ENCODE results near the gene POLG2. TPM values are rescaled to one million over a fixed set of nuclear protein-coding genes. Genes with fewer than 3 reads are reported as not detected.

POLG2 gene
- total RNA-seq, 4 donors from 2014 or later: 2.4 to 41.8 (median 17.8) TPM

- Histone ChIP-seq H3K4me1 (peaks cover 0 to 15% of the 10 kb centered on the region in 2 donors), H3K9me3 (no peaks in the 10 kb centered on the region), H3K27ac (peak overlapping the region; percentile 100), H3K27me3 (no peaks in the 10 kb centered on the region), H3K4me3 (peak overlapping the region; percentile 96 to 99), H3K36me3 (no peaks in the 10 kb centered on the region)
- peak; percentile 22 to 34 for DNase-seq
- TF ChIP-seq POLR2A (IDR thresholded peaks at IDR 0.05): no peak
- TF ChIP-seq, protein P1, sequence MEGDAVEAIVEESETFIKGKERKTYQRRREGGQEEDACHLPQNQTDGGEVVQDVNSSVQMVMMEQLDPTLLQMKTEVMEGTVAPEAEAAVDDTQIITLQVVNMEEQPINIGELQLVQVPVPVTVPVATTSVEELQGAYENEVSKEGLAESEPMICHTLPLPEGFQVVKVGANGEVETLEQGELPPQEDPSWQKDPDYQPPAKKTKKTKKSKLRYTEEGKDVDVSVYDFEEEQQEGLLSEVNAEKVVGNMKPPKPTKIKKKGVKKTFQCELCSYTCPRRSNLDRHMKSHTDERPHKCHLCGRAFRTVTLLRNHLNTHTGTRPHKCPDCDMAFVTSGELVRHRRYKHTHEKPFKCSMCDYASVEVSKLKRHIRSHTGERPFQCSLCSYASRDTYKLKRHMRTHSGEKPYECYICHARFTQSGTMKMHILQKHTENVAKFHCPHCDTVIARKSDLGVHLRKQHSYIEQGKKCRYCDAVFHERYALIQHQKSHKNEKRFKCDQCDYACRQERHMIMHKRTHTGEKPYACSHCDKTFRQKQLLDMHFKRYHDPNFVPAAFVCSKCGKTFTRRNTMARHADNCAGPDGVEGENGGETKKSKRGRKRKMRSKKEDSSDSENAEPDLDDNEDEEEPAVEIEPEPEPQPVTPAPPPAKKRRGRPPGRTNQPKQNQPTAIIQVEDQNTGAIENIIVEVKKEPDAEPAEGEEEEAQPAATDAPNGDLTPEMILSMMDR (IDR thresholded peaks at IDR 0.05): no peak
- intact Hi-C loops (cut with DNase I; ENCODE audit: low total_unique reads): no loop called here
Observed at GRCh38 chr17:64504769-64505339, 8.0 kb upstream of the POLG2 start.

DNA sequence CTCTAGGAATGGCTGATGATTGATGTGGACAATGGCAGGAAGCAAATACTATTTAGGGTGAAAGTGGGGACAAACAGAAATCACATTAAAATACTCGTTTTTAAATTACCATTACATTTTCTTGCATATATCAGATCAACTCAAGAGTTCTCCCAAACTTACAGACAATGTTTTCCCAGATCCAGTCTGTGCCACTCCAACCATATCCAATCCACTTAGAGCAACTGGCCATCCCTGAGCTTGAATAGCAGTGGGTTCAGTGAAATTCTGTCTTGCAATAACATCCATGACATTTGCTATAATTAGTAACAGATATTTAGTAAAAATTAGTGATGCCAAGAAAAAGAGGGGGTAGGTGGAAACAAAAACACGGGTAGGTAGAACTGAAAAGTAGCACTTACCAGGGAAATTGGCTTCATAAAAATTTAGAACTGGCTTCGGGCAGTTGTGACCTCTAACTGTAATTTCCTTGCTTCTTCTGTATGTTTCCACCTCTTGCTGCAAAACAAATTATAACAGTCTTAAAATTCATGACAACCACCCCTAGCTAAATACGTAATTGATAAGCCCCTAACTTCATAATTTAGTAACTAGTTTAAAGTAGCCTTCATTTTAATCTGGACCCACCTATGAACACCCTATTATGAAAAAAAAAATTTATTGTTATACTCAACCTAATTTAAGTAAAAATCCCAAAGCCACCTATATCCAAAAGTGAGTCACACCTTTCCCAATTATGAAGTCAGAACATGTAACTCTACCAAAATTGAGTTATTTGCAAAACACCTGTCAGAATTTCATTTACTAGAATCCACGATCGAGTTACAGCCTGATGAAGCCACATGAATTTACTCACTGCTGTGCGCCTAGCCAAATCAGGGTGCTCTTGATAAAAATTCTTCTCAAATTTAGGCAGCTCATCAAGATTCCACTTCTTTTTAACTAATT is 7.2 kb upstream of the POLG2 start:
- no peak for TF ChIP-seq POLR2A (IDR thresholded peaks at IDR 0.05)
- TF ChIP-seq, protein P1 (IDR thresholded peaks at IDR 0.05): no peak
- intact Hi-C loops (cut with DNase I; ENCODE audit: low total_unique reads): no loop called here
- Histone ChIP-seq H3K4me3 (peak overlapping the region; percentile 96 to 99), H3K27me3 (no peaks in the 10 kb centered on the region), H3K4me1 (peaks cover 0 to 11% of the 10 kb centered on the region in 2 donors), H3K9me3 (no peaks in the 10 kb centered on the region), H3K36me3 (no peaks in the 10 kb centered on the region), H3K27ac (peak overlapping the region; percentile 100)
- DNase-seq: no peak

DNA sequence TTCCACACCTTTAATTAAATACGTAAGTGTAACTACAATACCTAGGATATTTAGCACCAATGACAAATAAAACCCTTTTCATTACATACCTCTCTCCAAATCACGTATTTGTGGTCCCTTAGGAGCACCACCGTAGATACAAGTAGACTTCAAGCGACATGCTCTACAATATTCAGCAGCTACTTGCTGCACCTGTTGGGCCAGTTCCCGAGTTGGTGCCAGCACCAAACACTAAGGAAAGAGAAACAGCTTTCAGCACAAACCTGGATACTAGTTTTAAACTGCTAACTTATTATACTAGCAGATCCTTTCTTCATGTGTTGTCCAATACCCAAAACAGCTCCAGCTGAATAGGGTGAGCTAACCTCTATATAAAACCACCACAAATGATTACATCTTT is 6.5 kb upstream of the POLG2 start:
- no peak for DNase-seq
- Histone ChIP-seq H3K4me3 (no peak overlapping the region), H3K36me3 (no peaks in the 10 kb centered on the region), H3K4me1 (peaks cover 0 to 9% of the 10 kb centered on the region in 2 donors), H3K9me3 (no peaks in the 10 kb centered on the region), H3K27me3 (no peaks in the 10 kb centered on the region), H3K27ac (peak overlapping the region; percentile 31 to 100)
- intact Hi-C loops (cut with DNase I; ENCODE audit: low total_unique reads): no loop called here
- TF ChIP-seq, protein P1 (IDR thresholded peaks at IDR 0.05): no peak
- no peak for TF ChIP-seq POLR2A (IDR thresholded peaks at IDR 0.05)

DNA sequence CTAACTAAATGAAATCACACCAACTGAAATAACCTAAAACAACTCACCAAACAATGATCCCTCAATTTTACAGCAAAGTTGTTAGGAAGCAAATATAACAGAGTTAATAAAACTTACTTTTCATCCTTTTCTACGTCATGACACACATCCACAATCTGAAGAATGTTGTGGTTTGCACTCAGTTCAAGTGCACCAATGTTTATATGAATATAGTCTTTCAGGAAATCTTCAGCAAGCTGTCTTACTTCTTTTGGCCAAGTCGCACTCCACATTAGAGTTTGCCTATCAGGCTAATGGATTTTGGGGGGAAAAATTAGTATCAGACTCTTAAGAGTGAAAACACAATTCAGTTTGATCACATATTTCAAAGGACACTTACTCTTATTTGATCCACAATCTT is 6.0 kb upstream of the POLG2 start:
- H3K36me3 ChIP-seq: no peaks in the 10 kb centered on the region
- peaks cover 0 to 9% of the 10 kb centered on the region in 2 donors for H3K4me1 ChIP-seq
- no peak overlapping the region for H3K4me3 ChIP-seq

More for the DNA sequence above, 6.0 kb upstream of the POLG2 start:
- H3K27me3 ChIP-seq: no peaks in the 10 kb centered on the region
- intact Hi-C loops (cut with DNase I; ENCODE audit: low total_unique reads): no loop called here
- H3K27ac ChIP-seq: peak overlapping the region in 1 of 2 donors; percentile 100
- no peak for DNase-seq
- TF ChIP-seq POLR2A (IDR thresholded peaks at IDR 0.05): no peak
- TF ChIP-seq, protein P1 (IDR thresholded peaks at IDR 0.05): no peak
- no peaks in the 10 kb centered on the region for H3K9me3 ChIP-seq
